Measurements from ENCODE around the gene ARHGDIB.

Gene ARHGDIB

GRCh38 chr12:14907953-14908352 is 53.4 kb downstream of the ARHGDIB start:
- TF ChIP-seq CTCF (IDR thresholded peaks at IDR 0.05; ENCODE audit: extremely low read depth, missing control alignments): no peak
- DNase-seq (ENCODE audit: low spot score): no peak

GRCh38 chr12:14906114-14906513 is 55.3 kb downstream of the ARHGDIB start:
- no peak for TF ChIP-seq CTCF (IDR thresholded peaks at IDR 0.05; ENCODE audit: extremely low read depth, missing control alignments)
- no peak for DNase-seq (ENCODE audit: low spot score)

- no peak for TF ChIP-seq CTCF (IDR thresholded peaks at IDR 0.05; ENCODE audit: extremely low read depth, missing control alignments)
- DNase-seq (ENCODE audit: low spot score): no peak
Measured at GRCh38 chr12:14905269-14906004, 56.0 kb downstream of the ARHGDIB start.

- TF ChIP-seq CTCF (IDR thresholded peaks at IDR 0.05; ENCODE audit: extremely low read depth, missing control alignments): no peak
- DNase-seq (ENCODE audit: low spot score): no peak
Measured at GRCh38 chr12:14904854-14905253, 56.5 kb downstream of the ARHGDIB start.

GRCh38 chr12:14903386-14904098 is 57.9 kb downstream of the ARHGDIB start:
- no peak for TF ChIP-seq CTCF (IDR thresholded peaks at IDR 0.05; ENCODE audit: extremely low read depth, missing control alignments)
- no peak for DNase-seq (ENCODE audit: low spot score)

- no peak for TF ChIP-seq CTCF (IDR thresholded peaks at IDR 0.05; ENCODE audit: extremely low read depth, missing control alignments)
- DNase-seq (ENCODE audit: low spot score): no peak
Measured at GRCh38 chr12:14902465-14902864, 58.9 kb downstream of the ARHGDIB start.

GRCh38 chr12:14901228-14901562 is 60.2 kb downstream of the ARHGDIB start:
- DNase-seq (ENCODE audit: low spot score): no peak
- no peak for TF ChIP-seq CTCF (IDR thresholded peaks at IDR 0.05; ENCODE audit: extremely low read depth, missing control alignments)
